Measurements from ENCODE around the gene PIEZO2. TPM values are rescaled to one million over a fixed set of nuclear protein-coding genes. Genes with fewer than 3 reads are reported as not detected.

The PIEZO2 gene
- total and polyA plus RNA-seq, 9 donors: 2.0 to 8.5 (median 3.2) TPM

DNA sequence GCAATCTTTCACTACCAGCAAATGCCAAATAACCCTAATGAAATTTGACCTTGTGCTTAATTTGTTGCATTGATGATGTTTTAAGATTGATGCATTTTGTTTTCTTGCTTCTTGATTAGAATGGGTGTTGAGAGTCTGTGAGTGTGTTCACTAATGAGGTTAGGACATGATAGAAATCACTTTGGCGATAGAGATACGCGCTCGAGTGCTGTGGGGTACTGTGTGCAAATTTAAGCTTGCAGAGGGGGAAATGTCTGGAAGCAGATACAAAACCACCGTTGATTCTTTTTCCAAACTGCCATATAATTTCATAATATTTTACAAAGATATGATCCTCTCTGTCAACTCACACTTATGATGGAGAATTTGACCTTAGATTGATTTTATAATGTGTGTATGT is 200.9 kb downstream of the PIEZO2 start:
- no peaks in the 10 kb centered on the region for H3K36me3 ChIP-seq
- intact Hi-C loops (cut with DNase I): no loop called here
- H3K4me1 ChIP-seq (ENCODE audit: insufficient read depth): no peaks in the 10 kb centered on the region
- no peak overlapping the region for H3K4me3 ChIP-seq
- 87 to 96% (median 93%) methylated on average over 5 of the region's 5 CpGs for WGBS, 3 donors
- no peaks in the 10 kb centered on the region for H3K9me3 ChIP-seq
- no peak overlapping the region for H3K27ac ChIP-seq
- DNase-seq: no peak
- no peaks in the 10 kb centered on the region for H3K27me3 ChIP-seq
- TF ChIP-seq, protein P1, sequence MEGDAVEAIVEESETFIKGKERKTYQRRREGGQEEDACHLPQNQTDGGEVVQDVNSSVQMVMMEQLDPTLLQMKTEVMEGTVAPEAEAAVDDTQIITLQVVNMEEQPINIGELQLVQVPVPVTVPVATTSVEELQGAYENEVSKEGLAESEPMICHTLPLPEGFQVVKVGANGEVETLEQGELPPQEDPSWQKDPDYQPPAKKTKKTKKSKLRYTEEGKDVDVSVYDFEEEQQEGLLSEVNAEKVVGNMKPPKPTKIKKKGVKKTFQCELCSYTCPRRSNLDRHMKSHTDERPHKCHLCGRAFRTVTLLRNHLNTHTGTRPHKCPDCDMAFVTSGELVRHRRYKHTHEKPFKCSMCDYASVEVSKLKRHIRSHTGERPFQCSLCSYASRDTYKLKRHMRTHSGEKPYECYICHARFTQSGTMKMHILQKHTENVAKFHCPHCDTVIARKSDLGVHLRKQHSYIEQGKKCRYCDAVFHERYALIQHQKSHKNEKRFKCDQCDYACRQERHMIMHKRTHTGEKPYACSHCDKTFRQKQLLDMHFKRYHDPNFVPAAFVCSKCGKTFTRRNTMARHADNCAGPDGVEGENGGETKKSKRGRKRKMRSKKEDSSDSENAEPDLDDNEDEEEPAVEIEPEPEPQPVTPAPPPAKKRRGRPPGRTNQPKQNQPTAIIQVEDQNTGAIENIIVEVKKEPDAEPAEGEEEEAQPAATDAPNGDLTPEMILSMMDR (IDR thresholded peaks at IDR 0.05): no peak
- TF ChIP-seq EP300 (IDR thresholded peaks at IDR 0.05) (no peak), POLR2A (IDR thresholded peaks at IDR 0.05) (no peak)

DNA sequence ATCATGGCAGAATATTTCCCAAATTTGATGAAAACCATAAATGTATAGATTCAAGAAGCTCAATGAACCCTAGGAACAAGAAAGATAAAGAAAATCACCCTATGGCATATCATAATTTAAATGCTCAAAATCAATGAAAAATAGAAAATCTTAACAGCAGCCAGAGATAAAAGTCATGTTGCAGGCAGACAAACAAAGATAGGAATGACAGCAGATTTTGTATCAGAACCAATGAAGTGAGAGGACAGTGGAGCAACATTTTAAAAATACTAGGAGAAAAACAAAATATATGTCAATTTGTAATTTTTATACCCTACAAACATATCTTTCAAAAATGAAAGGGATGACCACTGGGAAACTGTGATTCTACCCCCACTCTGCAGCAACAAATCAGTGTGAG is 203.3 kb downstream of the PIEZO2 start:
- no peak for TF ChIP-seq EP300 (IDR thresholded peaks at IDR 0.05)
- no peak for TF ChIP-seq POLR2A (IDR thresholded peaks at IDR 0.05)
- TF ChIP-seq, protein P1 (IDR thresholded peaks at IDR 0.05): no peak
- no peak overlapping the region for H3K27ac ChIP-seq
- intact Hi-C loops (cut with DNase I): no loop called here

DNA sequence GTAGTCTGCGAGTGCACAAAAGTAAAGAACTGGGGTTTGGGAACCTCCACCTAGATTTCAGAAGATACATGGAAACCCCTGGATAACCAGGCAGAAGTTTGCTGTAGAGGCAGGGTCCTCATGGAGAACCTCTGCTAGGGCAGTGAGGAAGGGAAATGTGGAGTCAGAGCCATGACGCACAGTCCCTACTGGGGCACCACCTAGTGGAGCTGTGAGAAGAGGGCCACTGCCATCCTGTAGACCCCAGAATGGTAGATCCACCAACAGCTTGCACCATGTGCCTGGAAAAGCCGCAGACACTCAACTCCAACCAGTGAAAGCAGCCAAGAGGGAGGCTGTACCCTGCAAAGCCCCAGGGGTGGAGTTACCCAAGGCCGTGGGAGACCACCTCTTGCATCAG is 206.4 kb downstream of the PIEZO2 start:
- intact Hi-C loops (cut with DNase I): no loop called here
- Histone ChIP-seq H3K9me3 (no peaks in the 10 kb centered on the region), H3K36me3 (no peaks in the 10 kb centered on the region), H3K4me3 (no peak overlapping the region), H3K27ac (no peak overlapping the region), H3K4me1 (ENCODE audit: insufficient read depth) (no peaks in the 10 kb centered on the region), H3K27me3 (no peaks in the 10 kb centered on the region)
- no peak for DNase-seq
- TF ChIP-seq, protein P1 (IDR thresholded peaks at IDR 0.05): no peak
- no peak for TF ChIP-seq EP300 (IDR thresholded peaks at IDR 0.05)
- TF ChIP-seq POLR2A (IDR thresholded peaks at IDR 0.05): no peak
- 73 to 94% (median 88%) methylated on average over 4 of the region's 4 CpGs for WGBS, 3 donors

More for the DNA sequence above, 203.3 kb downstream of the PIEZO2 start:
- DNase-seq: no peak
- Histone ChIP-seq H3K4me3 (no peak overlapping the region), H3K27me3 (no peaks in the 10 kb centered on the region), H3K36me3 (no peaks in the 10 kb centered on the region), H3K4me1 (ENCODE audit: insufficient read depth) (no peaks in the 10 kb centered on the region), H3K9me3 (no peaks in the 10 kb centered on the region)

DNA sequence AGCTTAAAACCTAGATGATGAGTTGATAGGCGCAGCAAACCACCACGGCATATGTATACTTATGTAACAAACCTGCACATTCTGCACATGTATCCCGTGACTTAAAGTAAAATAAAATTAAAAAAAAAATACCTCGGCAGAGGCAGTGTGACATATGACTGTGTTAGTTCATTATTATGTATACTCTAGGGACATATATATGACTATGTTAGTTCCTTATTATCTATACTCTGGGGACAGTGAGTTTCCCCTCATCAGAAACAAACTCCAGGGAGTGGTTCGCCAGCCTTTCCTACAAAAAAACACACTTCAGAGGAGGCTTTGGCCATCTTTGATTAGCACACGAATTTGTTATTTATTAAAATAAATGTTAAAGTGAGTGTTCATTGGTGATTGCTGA is 209.5 kb downstream of the PIEZO2 start:
- no peaks in the 10 kb centered on the region for H3K9me3 ChIP-seq
- H3K27ac ChIP-seq: no peak overlapping the region
- H3K36me3 ChIP-seq: no peaks in the 10 kb centered on the region
- intact Hi-C loops (cut with DNase I): no loop called here
- no peak overlapping the region for H3K4me3 ChIP-seq
- DNase-seq: no peak
- peaks cover 7% of the 10 kb centered on the region for H3K4me1 ChIP-seq (ENCODE audit: insufficient read depth)
- WGBS, 3 donors: 77 to 93% (median 92%) methylated on average over 6 of the region's 6 CpGs
- TF ChIP-seq EP300 (IDR thresholded peaks at IDR 0.05) (no peak), POLR2A (IDR thresholded peaks at IDR 0.05) (no peak)
- TF ChIP-seq, protein P1 (IDR thresholded peaks at IDR 0.05): no peak
- no peaks in the 10 kb centered on the region for H3K27me3 ChIP-seq

All from ovary (tissue), 9 donors.